ENCODE results near the gene STX19.
"Not testable (repeated sequence)": the region's sequence is repeated elsewhere in the genome, so short reads cannot be mapped to it uniquely, and the experiment has no call there.

STX19 gene

DNA sequence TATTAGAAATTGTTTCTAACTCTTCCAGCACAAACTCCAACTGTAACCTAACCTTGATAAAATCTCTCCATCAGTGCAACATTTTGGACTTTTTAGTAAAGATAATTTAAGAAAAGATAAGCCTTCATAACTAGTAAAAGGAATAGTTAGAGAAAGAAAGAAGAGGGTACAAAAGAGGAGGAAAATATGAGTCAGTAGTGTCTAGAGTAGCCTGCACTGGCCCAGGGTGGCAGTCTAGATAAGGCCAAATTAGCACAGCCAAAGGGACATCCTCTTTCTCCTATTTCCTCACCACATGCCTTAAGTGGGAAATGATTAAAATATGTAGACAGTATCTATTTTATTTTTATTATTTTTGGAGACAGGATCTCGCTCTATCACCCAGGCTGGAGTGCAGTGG is 58.4 kb downstream of the STX19 start:
- DNase-seq, result no peak

DNA sequence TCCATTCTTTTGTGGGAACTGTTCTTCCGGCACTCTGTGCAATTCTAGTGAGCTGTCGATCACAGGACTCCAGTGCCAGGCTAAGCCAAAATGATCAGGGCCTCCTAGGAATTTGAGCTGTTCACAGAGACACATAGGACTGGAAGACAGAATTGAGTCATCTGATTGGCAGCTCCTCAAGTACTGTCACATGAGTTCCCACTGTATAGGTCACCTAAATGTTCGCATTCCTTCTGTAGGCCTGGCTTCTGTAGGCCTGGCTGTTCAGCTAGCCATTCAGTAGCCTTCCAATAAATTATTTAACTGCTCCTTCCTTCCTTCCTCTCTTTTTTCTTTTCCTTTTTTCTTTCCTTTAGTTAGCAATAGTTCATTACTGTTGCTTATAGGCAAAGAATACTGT is 59.0 kb downstream of the STX19 start:
- no peak for DNase-seq

DNA sequence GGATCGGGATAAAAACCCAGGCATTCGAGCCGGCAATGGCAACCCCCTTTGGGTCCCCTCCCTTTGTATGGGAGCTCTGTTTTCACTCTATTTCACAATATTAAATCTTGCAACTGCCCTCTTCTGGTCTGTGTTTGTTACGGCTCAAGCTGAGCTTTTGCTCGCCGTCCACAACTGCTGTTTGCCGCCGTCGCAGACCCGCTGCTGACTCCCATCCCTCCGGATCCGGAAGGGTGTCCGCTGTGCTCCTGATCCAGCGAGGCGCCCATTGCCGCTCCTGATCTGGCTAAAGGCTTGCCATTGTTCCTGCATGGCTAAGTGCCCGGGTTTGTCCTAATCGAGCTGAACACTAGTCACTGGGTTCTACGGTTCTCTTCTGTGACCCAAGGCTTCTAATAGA is 63.3 kb downstream of the STX19 start:
- not testable (repeated sequence) for DNase-seq

Measured in RPMI8226 (cell line).